BJ (cell line): ENCODE results near the gene OR51B4. TPM values are rescaled to one million over a fixed set of nuclear protein-coding genes. Genes with fewer than 3 reads are reported as not detected.

Source experiments
- CTCF ChIA-PET: fragments of 350-600 bp; formaldehyde crosslinking; extraction: SDS; loops from one replicate; lab custom pipeline; 2021; ENCODE audit warnings: antibody characterized with exemption, inconsistent platforms; lab: Yijun Ruan, JAX
- POLR2A ChIA-PET: fragments of 300-600 bp; sonication (Branson Sonifier 250); formaldehyde crosslinking; extraction: SDS; loops from one replicate; lab custom pipeline; 2021; ENCODE audit warnings: antibody characterized with exemption; lab: Charles Lee
- DNase-seq: peaks from one replicate; pipeline ENCODE4 v3.0.0-alpha.2; 2011; ENCODE audit warnings: low read depth
- H3K27me3 ChIP-seq: 2 replicates; pipeline ENCODE4 v1.6.0; 2011; ENCODE audit warnings: low read length; ENCODE audit not compliant: control insufficient read depth, insufficient read depth
- H3K36me3 ChIP-seq: 2 replicates; pipeline ENCODE4 v1.5.1; 2011; ENCODE audit warnings: low read length; ENCODE audit not compliant: control insufficient read depth, insufficient read depth
- H3K4me3 ChIP-seq: 2 replicates; pipeline ENCODE4 v1.5.1; 2011; ENCODE audit warnings: low read depth, mild to moderate bottlenecking, control low read depth, low read length
- polyA plus RNA-seq: library from polyadenylated mRNA; depleted of rRNA; stranded (reverse); fragments of >200 nt; gene quantifications from 2 replicates; pipeline ENCODE4 v1.2.3, GENCODE V29; 2011; rRNA removed
- TF ChIP-seq, protein P1 (sequence below): IDR thresholded peaks from 2 replicates; pipeline ENCODE4 v1.5.1; 2011; ENCODE audit warnings: low read depth, mild to moderate bottlenecking, control low read depth, inconsistent platforms, low read length, moderate library complexity; ENCODE audit not compliant: insufficient read depth

Gene OR51B4
- polyA plus RNA-seq, 1 experiment = not detected

DNA sequence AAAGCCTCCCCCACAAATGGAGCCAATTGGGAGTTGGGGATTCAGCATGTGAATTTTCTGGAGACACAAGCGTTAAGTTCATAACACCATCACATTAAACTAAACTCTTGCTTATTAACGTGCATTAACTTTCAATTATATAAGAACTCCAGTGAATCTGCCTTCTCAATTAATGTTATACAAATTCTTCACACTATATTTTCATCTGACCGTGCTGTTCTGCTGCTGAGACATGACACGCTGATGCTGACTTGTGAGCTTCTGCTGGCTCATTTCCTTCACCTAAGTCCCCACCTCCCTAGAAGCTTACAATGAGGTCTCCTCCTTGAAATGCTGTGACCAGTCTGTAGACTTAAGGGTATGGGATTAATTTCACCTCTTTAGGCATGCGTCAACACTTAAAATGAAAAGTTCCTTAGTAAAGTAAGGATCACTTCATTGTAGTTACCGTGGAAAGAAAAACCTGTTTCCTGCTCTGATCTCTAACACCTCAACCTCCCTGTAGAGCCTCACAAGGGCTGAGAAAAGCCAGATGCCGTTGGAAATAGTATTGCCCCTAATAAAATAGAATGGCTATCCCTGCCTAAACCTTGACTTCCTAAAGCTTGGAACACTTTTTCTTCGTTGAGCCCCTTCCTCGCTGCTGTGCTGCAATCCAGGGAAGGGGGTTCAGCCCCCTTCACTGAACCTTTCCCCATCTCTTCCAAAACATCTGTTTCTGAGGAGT is 49.4 kb downstream of the OR51B4 start:
- ChIA-PET CTCF (interaction anchor here (1.0 kb wide), 1 partner anchor 158 kb away, joined by 3 read pairs; no protein-coding TSS in a partner anchor), POLR2A (no interaction called here)
- TF ChIP-seq, protein P1, sequence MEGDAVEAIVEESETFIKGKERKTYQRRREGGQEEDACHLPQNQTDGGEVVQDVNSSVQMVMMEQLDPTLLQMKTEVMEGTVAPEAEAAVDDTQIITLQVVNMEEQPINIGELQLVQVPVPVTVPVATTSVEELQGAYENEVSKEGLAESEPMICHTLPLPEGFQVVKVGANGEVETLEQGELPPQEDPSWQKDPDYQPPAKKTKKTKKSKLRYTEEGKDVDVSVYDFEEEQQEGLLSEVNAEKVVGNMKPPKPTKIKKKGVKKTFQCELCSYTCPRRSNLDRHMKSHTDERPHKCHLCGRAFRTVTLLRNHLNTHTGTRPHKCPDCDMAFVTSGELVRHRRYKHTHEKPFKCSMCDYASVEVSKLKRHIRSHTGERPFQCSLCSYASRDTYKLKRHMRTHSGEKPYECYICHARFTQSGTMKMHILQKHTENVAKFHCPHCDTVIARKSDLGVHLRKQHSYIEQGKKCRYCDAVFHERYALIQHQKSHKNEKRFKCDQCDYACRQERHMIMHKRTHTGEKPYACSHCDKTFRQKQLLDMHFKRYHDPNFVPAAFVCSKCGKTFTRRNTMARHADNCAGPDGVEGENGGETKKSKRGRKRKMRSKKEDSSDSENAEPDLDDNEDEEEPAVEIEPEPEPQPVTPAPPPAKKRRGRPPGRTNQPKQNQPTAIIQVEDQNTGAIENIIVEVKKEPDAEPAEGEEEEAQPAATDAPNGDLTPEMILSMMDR = no peak
- H3K36me3 ChIP-seq = no peaks in the 10 kb centered on the region
- H3K4me3 ChIP-seq = no peak overlapping the region
- no peaks in the 10 kb centered on the region for H3K27me3 ChIP-seq
- no peak for DNase-seq

DNA sequence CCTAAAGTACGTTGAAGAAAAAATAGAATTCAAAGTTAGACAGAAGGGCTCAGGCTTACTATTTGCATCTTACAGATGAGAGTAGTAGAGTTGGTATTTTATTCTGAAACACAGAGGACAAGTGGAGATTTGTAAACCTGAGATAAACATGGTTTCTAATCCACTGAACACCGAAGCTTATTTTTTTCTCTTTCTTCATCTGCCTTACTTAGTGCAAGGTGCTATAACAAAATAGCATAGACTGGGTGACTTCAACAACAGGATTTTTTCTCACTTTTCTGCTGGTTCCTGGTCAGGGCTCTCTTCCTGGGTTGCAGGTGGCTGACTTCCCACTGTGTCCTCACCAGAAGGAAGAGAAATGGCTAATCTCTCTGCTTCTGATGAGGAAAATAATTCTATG is 50.0 kb downstream of the OR51B4 start:
- POLR2A ChIA-PET = no interaction called here
- no peak for DNase-seq
- TF ChIP-seq, protein P1 = no peak
- CTCF ChIA-PET = interaction anchor here (1.0 kb wide), 1 partner anchor 159 kb away, joined by 3 read pairs; no protein-coding TSS in a partner anchor
- no peaks in the 10 kb centered on the region for H3K36me3 ChIP-seq
- no peak overlapping the region for H3K4me3 ChIP-seq
- H3K27me3 ChIP-seq = no peaks in the 10 kb centered on the region

Other genes starting within 250 kb of the OR51B4 start
- not detected in 2 replicates for gene OR52E2, start 242.3 kb downstream of the OR51B4 start, polyA plus RNA-seq
- gene OR52E1, start 232.4 kb downstream of the OR51B4 start, polyA plus RNA-seq = not detected in 2 replicates
- gene OR52A5, start 163.6 kb downstream of the OR51B4 start, polyA plus RNA-seq = not detected in 2 replicates
- not detected in 2 replicates for gene OR52A1, start 147.2 kb downstream of the OR51B4 start, polyA plus RNA-seq
- not detected in 2 replicates for gene OR51V1, start 101.3 kb downstream of the OR51B4 start, polyA plus RNA-seq
- not detected in 2 replicates for gene HBB, start 74.9 kb downstream of the OR51B4 start, polyA plus RNA-seq
- gene HBD, start 67.5 kb downstream of the OR51B4 start, polyA plus RNA-seq = 0.56 and 1.0 TPM in 2 replicates
- not detected in 2 replicates for gene HBG1, start 52.1 kb downstream of the OR51B4 start, polyA plus RNA-seq
- gene HBG2, start 47.2 kb downstream of the OR51B4 start, polyA plus RNA-seq = not detected in 2 replicates
- gene HBE1, start 32.0 kb downstream of the OR51B4 start, polyA plus RNA-seq = not detected in 2 replicates
- gene OR51B2, start 22.4 kb upstream of the OR51B4 start, polyA plus RNA-seq = not detected in 2 replicates
- 0.05 TPM in 1 of 2 replicates, not detected in the other for gene OR51B5, start 41.6 kb upstream of the OR51B4 start, polyA plus RNA-seq
- gene OR51B6, start 49.6 kb upstream of the OR51B4 start, polyA plus RNA-seq = not detected in 2 replicates
- not detected in 2 replicates for gene OR51M1, start 81.9 kb upstream of the OR51B4 start, polyA plus RNA-seq
- not detected in 2 replicates for gene OR51Q1, start 120.2 kb upstream of the OR51B4 start, polyA plus RNA-seq
- not detected in 2 replicates for gene OR51I1, start 139.6 kb upstream of the OR51B4 start, polyA plus RNA-seq
- gene OR51I2, start 147.4 kb upstream of the OR51B4 start, polyA plus RNA-seq = not detected in 2 replicates
- gene OR52D1, start 186.7 kb upstream of the OR51B4 start, polyA plus RNA-seq = not detected in 2 replicates
- gene UBQLN3, start 208.0 kb upstream of the OR51B4 start, polyA plus RNA-seq = 0.05 TPM in 1 of 2 replicates, not detected in the other
- 0.25 and 0.31 TPM in 2 replicates for gene UBQLNL, start 214.8 kb upstream of the OR51B4 start, polyA plus RNA-seq
- not detected in 2 replicates for gene OR52H1, start 246.6 kb upstream of the OR51B4 start, polyA plus RNA-seq